GM23338 (cell line): ENCODE results near the gene S1PR2. TPM values are rescaled to one million over a fixed set of nuclear protein-coding genes. Genes with fewer than 3 reads are reported as not detected.

Source experiments
- ATAC-seq: fragments of 200-7000 bp; cut with Tn5 transposase; 3 replicates; pipeline ENCODE4 v1.9.1; 2020
- DNase-seq: peaks from one replicate; pipeline ENCODE4 v3.0.0-alpha.2; 2015; ENCODE audit warnings: low spot score
- H2AFZ ChIP-seq: fragments of 200-600 bp; sonication (generic); 2 replicates; pipeline ENCODE4 v1.8.0; 2016; ENCODE audit warnings: antibody characterized with exemption, mild to moderate bottlenecking, moderate library complexity
- H3F3A ChIP-seq: fragments of 200-600 bp; sonication (generic); replicated peaks from 2 replicates; pipeline ENCODE4 v1.8.0; 2017; ENCODE audit warnings: antibody characterized with exemption, mixed run types, low read depth
- H3K27ac ChIP-seq: fragments of 200-600 bp; sonication (generic); 2 replicates; pipeline ENCODE4 v1.6.1; 2016; ENCODE audit warnings: low read depth
- H3K27me3 ChIP-seq: fragments of 200-600 bp; sonication (generic); 2 replicates; pipeline ENCODE4 v1.8.0; 2016; ENCODE audit warnings: mild to moderate bottlenecking, mixed run types, moderate library complexity; ENCODE audit not compliant: insufficient read depth
- H3K36me3 ChIP-seq: fragments of 200-600 bp; sonication (generic); 2 replicates; pipeline ENCODE4 v1.8.0; 2016; ENCODE audit warnings: mild to moderate bottlenecking; ENCODE audit not compliant: insufficient read depth
- H3K4me1 ChIP-seq: fragments of 200-600 bp; sonication (generic); 2 replicates; pipeline ENCODE4 v1.8.0; 2016; ENCODE audit warnings: mild to moderate bottlenecking, moderate library complexity; ENCODE audit not compliant: insufficient read depth
- H3K4me2 ChIP-seq: fragments of 200-600 bp; sonication (generic); 2 replicates; pipeline ENCODE4 v1.7.1; 2017; ENCODE audit warnings: mixed run types
- H3K4me3 ChIP-seq: fragments of 200-600 bp; sonication (generic); 2 replicates; pipeline ENCODE4 v1.6.1; 2016; ENCODE audit warnings: mixed run types
- H3K79me2 ChIP-seq: fragments of 200-600 bp; sonication (generic); replicated peaks from 2 replicates; pipeline ENCODE4 v1.8.0; 2017; ENCODE audit warnings: mild to moderate bottlenecking; ENCODE audit not compliant: insufficient read depth
- H3K9me2 ChIP-seq: fragments of 200-600 bp; sonication (generic); 2 replicates; pipeline ENCODE4 v1.8.0; 2017; ENCODE audit not compliant: insufficient read depth
- H4K20me1 ChIP-seq: fragments of 200-600 bp; sonication (generic); replicated peaks from 2 replicates; pipeline ENCODE4 v1.8.0; 2017; ENCODE audit warnings: mild to moderate bottlenecking; ENCODE audit not compliant: insufficient read depth
- H3K27ac Mint-ChIP-seq: 2 replicates; pipeline ENCODE4 v1.8.0; 2020; ENCODE audit warnings: inconsistent platforms, mild to moderate bottlenecking, moderate library complexity, mixed read lengths
- H3K27me3 Mint-ChIP-seq: 3 replicates; pipeline ENCODE4 v1.8.0; 2022; ENCODE audit warnings: low read depth, mild to moderate bottlenecking, moderate library complexity, mixed read lengths, inconsistent platforms; ENCODE audit not compliant: insufficient read depth, poor library complexity
- H3K36me3 Mint-ChIP-seq: 3 replicates; pipeline ENCODE4 v1.8.0; 2021; ENCODE audit warnings: low read depth, mild to moderate bottlenecking, inconsistent platforms, moderate library complexity, mixed read lengths
- H3K4me1 Mint-ChIP-seq: 3 replicates; pipeline ENCODE4 v1.8.0; 2020; ENCODE audit warnings: mild to moderate bottlenecking, inconsistent platforms, mixed read lengths
- H3K4me3 Mint-ChIP-seq: 3 replicates; pipeline ENCODE4 v1.8.0; 2021; ENCODE audit warnings: moderate library complexity, mild to moderate bottlenecking, inconsistent platforms, mixed read lengths
- H3K9me3 Mint-ChIP-seq: 3 replicates; pipeline ENCODE4 v1.8.0; 2020; ENCODE audit warnings: moderate library complexity, mild to moderate bottlenecking, inconsistent platforms, mixed read lengths
- EZH2 ChIP-seq: fragments of 200-600 bp; sonication (generic); IDR thresholded peaks from one replicate; pipeline ENCODE4 v1.8.0; 2017; ENCODE audit warnings: antibody characterized with exemption, mild to moderate bottlenecking, low read depth; ENCODE audit not compliant: unreplicated experiment
- JUNB ChIP-seq: IDR thresholded peaks from one replicate; pipeline ENCODE4 v1.6.1; 2016; ENCODE audit warnings: antibody characterized with exemption; ENCODE audit not compliant: unreplicated experiment
- NANOG ChIP-seq: IDR thresholded peaks from 2 replicates; pipeline ENCODE4 v1.6.1; 2016; ENCODE audit warnings: antibody characterized with exemption, borderline replicate concordance
- POLR2AphosphoS5 ChIP-seq: IDR thresholded peaks from 2 replicates; pipeline ENCODE4 v1.6.1; 2016; ENCODE audit warnings: antibody characterized with exemption, low read depth
- STAT1 ChIP-seq: IDR thresholded peaks from one replicate; pipeline ENCODE4 v1.6.1; 2016; ENCODE audit warnings: antibody characterized with exemption; ENCODE audit not compliant: unreplicated experiment
- polyA plus RNA-seq: library from polyadenylated mRNA; unstranded; fragments of >200 nt; fragmentation: Nextera tagmentation; extraction: Ambion mirVana; gene quantifications from 2 replicates; pipeline ENCODE4 v1.2.1, GENCODE V29; 2016
- total RNA-seq: library from RNA; depleted of rRNA; stranded (reverse); fragments of >200 nt; shearing (Covaris generic); gene quantifications from 2 replicates; pipeline ENCODE4 v1.2.3, GENCODE V29; 2014
- TF ChIP-seq, protein P1 (sequence below): IDR thresholded peaks from one replicate; pipeline ENCODE4 v1.6.1; 2018; ENCODE audit warnings: antibody characterized with exemption; ENCODE audit not compliant: unreplicated experiment
- TF ChIP-seq, protein P2 (sequence below): IDR thresholded peaks from 2 replicates; pipeline ENCODE4 v1.6.1; 2016; ENCODE audit warnings: antibody characterized with exemption

S1PR2 gene
- total and polyA plus RNA-seq, 2 experiments from 2014 or later: 9.2 to 13.9 TPM

DNA sequence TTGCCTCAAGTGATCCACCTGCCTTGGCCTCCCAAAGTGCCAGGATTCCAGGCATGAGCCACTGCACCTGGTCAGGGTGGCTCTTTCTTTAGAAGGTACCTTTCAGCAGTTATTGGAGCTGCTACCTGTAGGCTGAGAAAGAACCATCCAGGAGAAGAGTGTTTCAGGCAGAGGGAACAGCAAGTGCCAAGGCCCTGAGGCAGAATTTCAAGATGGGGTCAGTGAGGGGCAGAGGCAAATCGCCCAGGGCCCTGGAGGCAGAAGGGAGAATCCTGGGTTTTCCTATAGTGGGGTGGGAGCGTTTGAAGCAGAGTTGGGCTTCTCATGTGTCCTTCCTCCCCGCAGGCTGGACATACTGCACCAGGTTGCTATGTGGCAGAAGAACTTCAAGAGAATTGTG lies 23.1 kb upstream of the S1PR2 start:
- peaks cover 13% of the 10 kb centered on the region for H3K27me3 Mint-ChIP-seq
- peak overlapping the region; percentile 99; the same call in 1 of the 3 replicates for H3K4me3 Mint-ChIP-seq
- no peaks in the 10 kb centered on the region for H3K27me3 ChIP-seq
- ATAC-seq: no peak
- peaks cover 4% of the 10 kb centered on the region for H3K4me1 Mint-ChIP-seq
- H3K4me2 ChIP-seq: no peak overlapping the region
- H3K36me3 Mint-ChIP-seq: peaks cover 51% of the 10 kb centered on the region
- H3K36me3 ChIP-seq: peaks cover 10% of the 10 kb centered on the region
- H3K79me2 ChIP-seq: peaks cover 11% of the 10 kb centered on the region
- no peak for TF ChIP-seq EZH2
- TF ChIP-seq, protein P1, sequence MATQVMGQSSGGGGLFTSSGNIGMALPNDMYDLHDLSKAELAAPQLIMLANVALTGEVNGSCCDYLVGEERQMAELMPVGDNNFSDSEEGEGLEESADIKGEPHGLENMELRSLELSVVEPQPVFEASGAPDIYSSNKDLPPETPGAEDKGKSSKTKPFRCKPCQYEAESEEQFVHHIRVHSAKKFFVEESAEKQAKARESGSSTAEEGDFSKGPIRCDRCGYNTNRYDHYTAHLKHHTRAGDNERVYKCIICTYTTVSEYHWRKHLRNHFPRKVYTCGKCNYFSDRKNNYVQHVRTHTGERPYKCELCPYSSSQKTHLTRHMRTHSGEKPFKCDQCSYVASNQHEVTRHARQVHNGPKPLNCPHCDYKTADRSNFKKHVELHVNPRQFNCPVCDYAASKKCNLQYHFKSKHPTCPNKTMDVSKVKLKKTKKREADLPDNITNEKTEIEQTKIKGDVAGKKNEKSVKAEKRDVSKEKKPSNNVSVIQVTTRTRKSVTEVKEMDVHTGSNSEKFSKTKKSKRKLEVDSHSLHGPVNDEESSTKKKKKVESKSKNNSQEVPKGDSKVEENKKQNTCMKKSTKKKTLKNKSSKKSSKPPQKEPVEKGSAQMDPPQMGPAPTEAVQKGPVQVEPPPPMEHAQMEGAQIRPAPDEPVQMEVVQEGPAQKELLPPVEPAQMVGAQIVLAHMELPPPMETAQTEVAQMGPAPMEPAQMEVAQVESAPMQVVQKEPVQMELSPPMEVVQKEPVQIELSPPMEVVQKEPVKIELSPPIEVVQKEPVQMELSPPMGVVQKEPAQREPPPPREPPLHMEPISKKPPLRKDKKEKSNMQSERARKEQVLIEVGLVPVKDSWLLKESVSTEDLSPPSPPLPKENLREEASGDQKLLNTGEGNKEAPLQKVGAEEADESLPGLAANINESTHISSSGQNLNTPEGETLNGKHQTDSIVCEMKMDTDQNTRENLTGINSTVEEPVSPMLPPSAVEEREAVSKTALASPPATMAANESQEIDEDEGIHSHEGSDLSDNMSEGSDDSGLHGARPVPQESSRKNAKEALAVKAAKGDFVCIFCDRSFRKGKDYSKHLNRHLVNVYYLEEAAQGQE: no peak
- TF ChIP-seq POLR2AphosphoS5: no peak
- H3K4me3 ChIP-seq: no peak overlapping the region
- no peaks in the 10 kb centered on the region for H3K9me2 ChIP-seq
- H3K27ac ChIP-seq: no peak overlapping the region
- DNase-seq: no peak
- H3F3A ChIP-seq: peaks cover 9% of the 10 kb centered on the region
- no peak overlapping the region for H3K27ac Mint-ChIP-seq
- H2AFZ ChIP-seq: no peak overlapping the region
- H3K4me1 ChIP-seq: no peaks in the 10 kb centered on the region
- H4K20me1 ChIP-seq: peaks cover 6% of the 10 kb centered on the region; the same call in 1 of the 2 replicates
- peaks cover 2% of the 10 kb centered on the region; the same call in 2 of the 3 replicates for H3K9me3 Mint-ChIP-seq

DNA sequence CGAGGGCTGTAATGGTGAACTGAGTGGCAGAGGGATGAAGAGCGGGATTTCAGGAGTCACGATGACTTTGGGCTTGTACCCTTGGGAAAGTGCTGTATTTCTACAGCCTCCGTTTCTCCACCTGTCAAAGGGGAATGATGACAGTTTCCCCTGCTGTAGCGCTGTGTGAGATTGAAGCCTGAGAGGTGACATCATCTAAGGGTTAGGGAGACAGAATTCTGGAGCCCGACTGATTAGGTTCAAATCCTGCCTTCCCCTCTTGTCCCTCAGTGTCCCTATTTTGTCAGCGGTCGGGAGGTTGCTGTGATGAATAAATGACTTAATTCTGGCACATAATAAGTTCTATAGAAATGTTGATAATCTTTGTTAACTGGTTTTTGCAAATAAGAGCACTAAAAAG lies 21.6 kb upstream of the S1PR2 start:
- Histone ChIP-seq H3F3A (peaks cover 6% of the 10 kb centered on the region), H4K20me1 (peaks cover 6% of the 10 kb centered on the region; the same call in 1 of the 2 replicates), H3K27ac (no peak overlapping the region), H2AFZ (peak overlapping the region; percentile 23; the same call in 1 of the 2 replicates), H3K27me3 (no peaks in the 10 kb centered on the region), H3K79me2 (peaks cover 11% of the 10 kb centered on the region), H3K9me2 (no peaks in the 10 kb centered on the region), H3K36me3 (peaks cover 10% of the 10 kb centered on the region), H3K4me2 (peak overlapping the region; percentile 98), H3K4me1 (no peaks in the 10 kb centered on the region), H3K4me3 (peak overlapping the region; percentile 68)
- ATAC-seq (no peak), DNase-seq (no peak)
- Mint-ChIP-seq H3K36me3 (peaks cover 40% of the 10 kb centered on the region), H3K9me3 (peaks cover 2% of the 10 kb centered on the region; the same call in 2 of the 3 replicates), H3K4me3 (peak overlapping the region; percentile 99), H3K27me3 (peaks cover 15% of the 10 kb centered on the region), H3K4me1 (peaks cover 4% of the 10 kb centered on the region), H3K27ac (peak overlapping the region; percentile 99; the same call in 1 of the 2 replicates)
- TF ChIP-seq, protein P1: no peak
- TF ChIP-seq, protein P2, sequence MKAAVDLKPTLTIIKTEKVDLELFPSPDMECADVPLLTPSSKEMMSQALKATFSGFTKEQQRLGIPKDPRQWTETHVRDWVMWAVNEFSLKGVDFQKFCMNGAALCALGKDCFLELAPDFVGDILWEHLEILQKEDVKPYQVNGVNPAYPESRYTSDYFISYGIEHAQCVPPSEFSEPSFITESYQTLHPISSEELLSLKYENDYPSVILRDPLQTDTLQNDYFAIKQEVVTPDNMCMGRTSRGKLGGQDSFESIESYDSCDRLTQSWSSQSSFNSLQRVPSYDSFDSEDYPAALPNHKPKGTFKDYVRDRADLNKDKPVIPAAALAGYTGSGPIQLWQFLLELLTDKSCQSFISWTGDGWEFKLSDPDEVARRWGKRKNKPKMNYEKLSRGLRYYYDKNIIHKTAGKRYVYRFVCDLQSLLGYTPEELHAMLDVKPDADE: no peak
- no peak for TF ChIP-seq JUNB
- TF ChIP-seq STAT1: no peak
- no peak for TF ChIP-seq EZH2
- no peak for TF ChIP-seq NANOG
